Endodermal cell (in vitro differentiated cells): ENCODE results near the gene CSNK2A1. TPM values are rescaled to one million over a fixed set of nuclear protein-coding genes. Genes with fewer than 3 reads are reported as not detected.
A peak's percentile ranks its signal among the peaks of the same experiment; 100 is the strongest.

ENCODE experiments used
- DNase-seq: peaks from one replicate; pipeline ENCODE4 v3.0.0-alpha.2; 2017
- H3K27ac ChIP-seq: 2 replicates; pipeline ENCODE4 v1.5.1; 2013; ENCODE audit warnings: mild to moderate bottlenecking, low read depth, low read length, moderate library complexity
- H3K27me3 ChIP-seq: 2 replicates; pipeline ENCODE4 v1.6.1; 2013; ENCODE audit warnings: mild to moderate bottlenecking, low read length, moderate library complexity; ENCODE audit not compliant: insufficient read depth, control insufficient read depth, poor library complexity, severe bottlenecking
- H3K36me3 ChIP-seq: 2 replicates; pipeline ENCODE4 v1.7.0; 2013; ENCODE audit warnings: mild to moderate bottlenecking, low read length, moderate library complexity; ENCODE audit not compliant: control insufficient read depth, insufficient read depth
- H3K4me1 ChIP-seq: one replicate; pipeline ENCODE4 v1.7.0; 2013; ENCODE audit warnings: low read length; ENCODE audit not compliant: control insufficient read depth, insufficient read depth
- H3K4me3 ChIP-seq: 2 replicates; pipeline ENCODE4 v1.5.1; 2013; ENCODE audit warnings: mild to moderate bottlenecking, low read length, moderate library complexity
- H3K9ac ChIP-seq: 2 replicates; pipeline ENCODE4 v1.6.1; 2013; ENCODE audit warnings: mild to moderate bottlenecking, low read length, moderate library complexity; ENCODE audit not compliant: poor library complexity, severe bottlenecking; ENCODE audit errors: extremely low read depth
- H3K9me3 ChIP-seq: 2 replicates; pipeline ENCODE4 v1.6.1; 2013; ENCODE audit warnings: mild to moderate bottlenecking, low read length, moderate library complexity; ENCODE audit not compliant: control insufficient read depth
- H3K27ac Mint-ChIP-seq: 2 replicates; pipeline ENCODE4 v1.8.0; 2020; ENCODE audit warnings: mixed read lengths
- H3K27me3 Mint-ChIP-seq: 2 replicates; pipeline ENCODE4 v1.8.0; 2021; ENCODE audit warnings: mild to moderate bottlenecking, mixed read lengths; ENCODE audit not compliant: insufficient read depth
- H3K36me3 Mint-ChIP-seq: 2 replicates; pipeline ENCODE4 v1.8.0; 2020; ENCODE audit warnings: low read depth, mixed read lengths
- H3K4me1 Mint-ChIP-seq: 2 replicates; pipeline ENCODE4 v1.8.0; 2020; ENCODE audit warnings: mixed read lengths
- H3K4me3 Mint-ChIP-seq: 2 replicates; pipeline ENCODE4 v1.8.0; 2020; ENCODE audit warnings: mild to moderate bottlenecking, moderate library complexity, mixed read lengths
- H3K9me3 Mint-ChIP-seq: 2 replicates; pipeline ENCODE4 v1.8.0; 2020; ENCODE audit warnings: mild to moderate bottlenecking, mixed read lengths
- WGBS, 2 experiments: methylation state at CpG; one replicate each; pipeline versions ENCODE4 v1.1.5 to v1.1.7; 2013; ENCODE audit warnings: missing lambda C conversion rate in 2 of 2, mixed read lengths in 1 of 2; ENCODE audit not compliant: insufficient coverage in 1 of 2, insufficient read length in 1 of 2; 5-methylcytosine and 5-hydroxymethylcytosine counted together
- total RNA-seq, 2 donors: library from RNA; stranded (reverse); fragmentation: NEBNext Ultra II Directional in 1 of 2; extraction: Animal tissue kit (Norgen Biotek cat#: 25700) in 1 of 2; gene quantifications; 2 replicates in 1 of 2; 3 replicates in 1 of 2; pipeline ENCODE4 v1.2.1, GENCODE V29; 2021
- TF ChIP-seq, protein P1 (sequence below): fragments of 200-600 bp; sonication (generic); conservative IDR thresholded peaks from 2 replicates; pipeline ENCODE4 v1.5.0; 2021; ENCODE audit warnings: antibody characterized with exemption, mild to moderate bottlenecking

Gene CSNK2A1
- total RNA-seq, 2 donors from 2014 or later = 202 to 239 TPM

DNA sequence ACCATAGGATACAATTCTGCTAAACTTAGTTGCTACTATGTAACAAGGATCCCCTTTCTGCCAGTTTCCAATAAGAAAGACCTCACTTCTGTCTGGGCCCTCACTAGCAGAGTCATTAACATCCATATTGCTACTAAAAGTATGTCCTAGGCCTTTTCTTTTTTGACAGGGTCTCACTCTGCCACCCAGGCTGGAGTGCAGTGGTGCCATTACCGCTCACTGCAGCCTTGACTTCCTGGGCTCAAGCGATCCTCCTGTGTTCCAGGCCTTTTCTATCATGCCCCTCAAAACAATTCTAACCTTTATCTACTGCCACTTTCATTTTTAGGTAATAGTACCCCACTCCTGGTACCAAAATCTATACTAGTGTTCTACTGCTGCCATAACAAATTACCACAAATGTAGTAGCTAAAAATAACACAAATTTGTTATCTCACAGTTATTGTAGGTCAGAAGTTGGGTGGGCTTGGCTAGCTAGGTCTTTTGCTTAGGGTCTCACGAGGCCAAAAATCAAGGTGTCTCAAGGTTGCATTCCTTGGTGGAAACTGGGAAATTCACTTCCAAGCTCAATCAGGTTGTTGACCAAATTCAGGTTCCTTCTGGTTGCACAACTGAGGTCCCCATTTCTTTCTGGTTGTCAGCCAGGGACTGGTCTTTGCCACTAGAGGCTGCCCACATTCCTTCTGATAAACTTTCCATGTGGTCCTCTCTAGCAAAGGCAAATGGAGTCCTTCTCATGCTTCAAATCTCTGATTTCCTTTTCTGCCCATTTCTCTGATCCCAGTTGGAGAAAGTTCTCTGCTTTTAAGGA is 3.0 kb downstream of the CSNK2A1 start:
- H3K27ac Mint-ChIP-seq = peak overlapping the region; percentile 36
- H3K4me1 Mint-ChIP-seq = peaks cover 67% of the 10 kb centered on the region
- WGBS, 2 experiments = 95 to 96% methylated on average over 3 of the region's 3 CpGs
- peaks cover 12% of the 10 kb centered on the region for H3K9me3 ChIP-seq
- peak overlapping the region; percentile 19 for H3K4me3 Mint-ChIP-seq
- TF ChIP-seq, protein P1, sequence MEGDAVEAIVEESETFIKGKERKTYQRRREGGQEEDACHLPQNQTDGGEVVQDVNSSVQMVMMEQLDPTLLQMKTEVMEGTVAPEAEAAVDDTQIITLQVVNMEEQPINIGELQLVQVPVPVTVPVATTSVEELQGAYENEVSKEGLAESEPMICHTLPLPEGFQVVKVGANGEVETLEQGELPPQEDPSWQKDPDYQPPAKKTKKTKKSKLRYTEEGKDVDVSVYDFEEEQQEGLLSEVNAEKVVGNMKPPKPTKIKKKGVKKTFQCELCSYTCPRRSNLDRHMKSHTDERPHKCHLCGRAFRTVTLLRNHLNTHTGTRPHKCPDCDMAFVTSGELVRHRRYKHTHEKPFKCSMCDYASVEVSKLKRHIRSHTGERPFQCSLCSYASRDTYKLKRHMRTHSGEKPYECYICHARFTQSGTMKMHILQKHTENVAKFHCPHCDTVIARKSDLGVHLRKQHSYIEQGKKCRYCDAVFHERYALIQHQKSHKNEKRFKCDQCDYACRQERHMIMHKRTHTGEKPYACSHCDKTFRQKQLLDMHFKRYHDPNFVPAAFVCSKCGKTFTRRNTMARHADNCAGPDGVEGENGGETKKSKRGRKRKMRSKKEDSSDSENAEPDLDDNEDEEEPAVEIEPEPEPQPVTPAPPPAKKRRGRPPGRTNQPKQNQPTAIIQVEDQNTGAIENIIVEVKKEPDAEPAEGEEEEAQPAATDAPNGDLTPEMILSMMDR = peak; percentile 47
- peaks cover 4% of the 10 kb centered on the region for H3K27me3 Mint-ChIP-seq
- H3K27me3 ChIP-seq = peaks cover 8% of the 10 kb centered on the region
- H3K9ac ChIP-seq = no peak overlapping the region
- H3K4me1 ChIP-seq = no peaks in the 10 kb centered on the region
- DNase-seq = no peak
- H3K36me3 ChIP-seq = peaks cover 30% of the 10 kb centered on the region
- peaks cover 30% of the 10 kb centered on the region for H3K36me3 Mint-ChIP-seq
- no peak overlapping the region for H3K27ac ChIP-seq
- peak overlapping the region; percentile 98 for H3K4me3 ChIP-seq
- peaks cover 6% of the 10 kb centered on the region for H3K9me3 Mint-ChIP-seq

DNA sequence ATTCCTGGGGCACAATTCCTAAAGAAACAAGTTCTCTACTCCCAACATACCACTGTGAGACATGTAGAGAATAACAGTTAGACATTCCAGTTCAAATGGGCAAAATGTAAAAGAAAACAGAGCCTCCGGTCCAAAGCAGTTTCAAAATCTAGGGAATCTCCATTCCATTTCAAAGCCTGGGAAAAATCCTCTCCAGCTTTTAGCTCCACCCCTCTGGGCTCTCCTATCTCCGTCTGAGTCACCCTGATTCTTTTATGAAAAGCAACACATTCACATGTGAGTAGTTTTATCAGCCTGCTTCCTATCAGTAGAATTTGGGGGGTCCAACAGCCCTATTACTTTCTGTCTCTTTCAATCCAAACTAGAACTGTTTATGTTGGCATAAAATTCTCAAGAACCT is 3.7 kb downstream of the CSNK2A1 start:
- Histone ChIP-seq H3K4me1 (no peaks in the 10 kb centered on the region), H3K9me3 (peaks cover 12% of the 10 kb centered on the region), H3K36me3 (peaks cover 30% of the 10 kb centered on the region), H3K4me3 (peak overlapping the region; percentile 98), H3K27ac (no peak overlapping the region), H3K9ac (no peak overlapping the region), H3K27me3 (peaks cover under 1% of the 10 kb centered on the region)
- Mint-ChIP-seq H3K36me3 (peaks cover 30% of the 10 kb centered on the region), H3K27me3 (no peaks in the 10 kb centered on the region), H3K9me3 (peaks cover 6% of the 10 kb centered on the region), H3K4me3 (peak overlapping the region; percentile 19), H3K27ac (peak overlapping the region; percentile 24), H3K4me1 (peaks cover 70% of the 10 kb centered on the region)
- TF ChIP-seq, protein P1 = no peak
- WGBS, 2 experiments = 70 to 78% methylated on average over 2 of the region's 2 CpGs
- DNase-seq = no peak

DNA sequence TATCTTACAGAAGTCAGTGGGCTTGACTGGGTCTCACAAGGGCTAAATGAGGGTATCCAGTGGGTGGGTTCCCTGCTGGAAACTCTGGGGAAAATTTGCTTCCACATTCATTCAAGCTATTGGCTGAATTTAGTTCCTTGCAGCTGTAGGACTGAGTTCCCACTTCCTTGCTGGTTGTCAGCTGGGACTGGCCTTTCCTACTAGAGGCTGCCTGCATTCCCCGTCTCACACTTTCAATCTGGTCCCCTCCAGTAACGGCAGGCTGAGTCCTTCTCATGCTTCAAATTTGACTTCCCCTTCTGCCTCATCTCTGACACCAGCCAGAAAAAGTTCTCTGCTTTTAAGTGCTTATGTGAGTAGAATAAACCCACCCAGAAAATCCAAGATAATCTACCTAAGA is 4.4 kb downstream of the CSNK2A1 start:
- Histone ChIP-seq H3K36me3 (peaks cover 30% of the 10 kb centered on the region), H3K27me3 (no peaks in the 10 kb centered on the region), H3K4me3 (peak overlapping the region; percentile 98), H3K9me3 (peaks cover 12% of the 10 kb centered on the region), H3K9ac (no peak overlapping the region), H3K27ac (no peak overlapping the region), H3K4me1 (no peaks in the 10 kb centered on the region)
- 74 to 85% methylated on average over 2 of the region's 2 CpGs for WGBS, 2 experiments
- peak overlapping the region; percentile 24 for H3K27ac Mint-ChIP-seq
- peaks cover 6% of the 10 kb centered on the region for H3K9me3 Mint-ChIP-seq
- TF ChIP-seq, protein P1 = no peak
- H3K36me3 Mint-ChIP-seq = peaks cover 30% of the 10 kb centered on the region
- no peaks in the 10 kb centered on the region for H3K27me3 Mint-ChIP-seq
- H3K4me3 Mint-ChIP-seq = peak overlapping the region; percentile 19
- DNase-seq = no peak
- peaks cover 69% of the 10 kb centered on the region for H3K4me1 Mint-ChIP-seq
